Liver (tissue), 9 donors: ENCODE measurements around the gene QPCT. TPM values are rescaled to one million over a fixed set of nuclear protein-coding genes. Genes with fewer than 3 reads are reported as not detected.

Source experiments
- DNase-seq: peaks from one replicate; pipeline ENCODE4 v3.0.0-alpha.2; 2017; ENCODE audit warnings: low spot score
- H3K27ac ChIP-seq, 2 donors: one replicate each; pipeline ENCODE4 v1.7.0; 2013; ENCODE audit warnings: inconsistent platforms in 2 of 2, low read length in 2 of 2, control low read depth in 1 of 2, low read depth in 1 of 2, mild to moderate bottlenecking in 1 of 2
- H3K27me3 ChIP-seq, 4 donors: one replicate each; pipeline versions ENCODE4 v1.6.1 to v1.7.0; 2013; ENCODE audit warnings: low read length in 3 of 4, inconsistent platforms in 1 of 4, mild to moderate bottlenecking in 1 of 4, moderate library complexity in 1 of 4; ENCODE audit not compliant: control insufficient read depth in 4 of 4, insufficient read depth in 4 of 4
- H3K36me3 ChIP-seq, 4 donors: one replicate each; pipeline versions ENCODE4 v1.6.1 to v1.7.0; 2013; ENCODE audit warnings: low read length in 3 of 4, mild to moderate bottlenecking in 3 of 4, low read depth in 1 of 4, moderate library complexity in 1 of 4; ENCODE audit not compliant: control insufficient read depth in 4 of 4, insufficient read depth in 3 of 4
- H3K4me1 ChIP-seq, 4 donors: one replicate each; pipeline versions ENCODE4 v1.6.1 to v1.7.0; 2013; ENCODE audit warnings: low read length in 3 of 4, mild to moderate bottlenecking in 3 of 4, moderate library complexity in 1 of 4; ENCODE audit not compliant: control insufficient read depth in 4 of 4, insufficient read depth in 4 of 4
- H3K4me3 ChIP-seq, 3 donors: one replicate each; pipeline versions ENCODE4 v1.6.1 to v1.7.0; 2013; ENCODE audit warnings: low read length in 3 of 3, control low read depth in 1 of 3, low read depth in 1 of 3, mild to moderate bottlenecking in 1 of 3
- H3K9ac ChIP-seq, 2 donors: one replicate each; pipeline ENCODE4 v1.7.0; 2013; ENCODE audit warnings: low read length in 2 of 2, mild to moderate bottlenecking in 2 of 2, moderate library complexity in 2 of 2, control low read depth in 1 of 2, low read depth in 1 of 2
- H3K9me3 ChIP-seq, 4 donors: one replicate each; pipeline versions ENCODE4 v1.6.1 to v1.7.0; 2013; ENCODE audit warnings: low read length in 3 of 4; ENCODE audit not compliant: control insufficient read depth in 4 of 4
- EGR1 ChIP-seq, 2 donors: IDR thresholded peaks; 2 replicates each; pipeline ENCODE4 v1.6.1; 2016 to 2018; ENCODE audit warnings: antibody characterized with exemption in 2 of 2, low read depth in 2 of 2
- FOXA1 ChIP-seq: IDR thresholded peaks from 2 replicates; pipeline ENCODE4 v1.6.1; 2016; ENCODE audit warnings: antibody characterized with exemption
- GABPA ChIP-seq, 2 donors: IDR thresholded peaks in 1 of 2; conservative IDR thresholded peaks in 1 of 2; 2 replicates each; pipeline ENCODE4 v1.6.1; 2016; ENCODE audit warnings: antibody characterized with exemption in 2 of 2, mild to moderate bottlenecking in 1 of 2, moderate library complexity in 1 of 2
- HNF4A ChIP-seq, 2 donors: conservative IDR thresholded peaks; 2 replicates each; pipeline ENCODE4 v1.6.1; 2016; ENCODE audit warnings: antibody characterized with exemption in 2 of 2, mild to moderate bottlenecking in 2 of 2
- HNF4G ChIP-seq: IDR thresholded peaks from 2 replicates; pipeline ENCODE4 v1.6.1; 2016; ENCODE audit warnings: antibody characterized with exemption
- JUND ChIP-seq, 2 donors: IDR thresholded peaks; 2 replicates each; pipeline ENCODE4 v1.6.1; 2016; ENCODE audit warnings: antibody characterized with exemption in 2 of 2
- MAX ChIP-seq: IDR thresholded peaks from 2 replicates; pipeline ENCODE4 v1.6.1; 2016; ENCODE audit warnings: antibody characterized with exemption
- NR2F2 ChIP-seq: IDR thresholded peaks from 2 replicates; pipeline ENCODE4 v1.6.1; 2016; ENCODE audit warnings: antibody characterized with exemption
- RAD21 ChIP-seq, 2 donors: IDR thresholded peaks; 2 replicates each; pipeline ENCODE4 v1.6.1; 2016; ENCODE audit warnings: antibody characterized with exemption in 2 of 2, mild to moderate bottlenecking in 2 of 2
- REST ChIP-seq: IDR thresholded peaks from 2 replicates; pipeline ENCODE4 v1.6.1; 2016; ENCODE audit warnings: antibody characterized with exemption, mild to moderate bottlenecking
- RXRA ChIP-seq, 2 donors: IDR thresholded peaks; 2 replicates each; pipeline ENCODE4 v1.6.1; 2017 to 2018; ENCODE audit warnings: antibody characterized with exemption in 2 of 2, mild to moderate bottlenecking in 1 of 2
- SP1 ChIP-seq: IDR thresholded peaks from 2 replicates; pipeline ENCODE4 v1.6.1; 2018; ENCODE audit warnings: antibody characterized with exemption, mild to moderate bottlenecking
- TAF1 ChIP-seq: conservative IDR thresholded peaks from 2 replicates; pipeline ENCODE4 v1.6.1; 2016; ENCODE audit warnings: antibody characterized with exemption, mild to moderate bottlenecking
- WGBS: extraction: QIAGEN DNeasy Blood & Tissue Kit; methylation state at CpG from one replicate; pipeline ENCODE4 v1.1.7; 2013; 5-methylcytosine and 5-hydroxymethylcytosine counted together
- polyA plus RNA-seq, 2 donors: library from polyadenylated mRNA; stranded (reverse) in 1 of 2; unstranded in 1 of 2; fragments of 200-250 nt in 1 of 2; fragments of >200 nt in 1 of 2; fragmentation: Nextera tagmentation in 1 of 2; extraction: Ambion mirVana in 1 of 2; gene quantifications; one replicate each; pipeline versions ENCODE4 v1.2.1 to v1.2.3, GENCODE V29; 2013 to 2015
- total RNA-seq, 2 donors: library from RNA; depleted of rRNA; stranded (reverse); fragments of >200 nt; gene quantifications; one replicate each; pipeline ENCODE4 v1.2.3, GENCODE V29; 2014
- TF ChIP-seq, protein P1 (sequence below): IDR thresholded peaks from 2 replicates; pipeline ENCODE4 v1.6.1; 2016; ENCODE audit warnings: antibody characterized with exemption
- donor health status: healthy.
- donor health status: healthy.
- donor health status: healthy.
- donor health status: healthy.
- donor health status: healthy.

The QPCT gene
- total and polyA plus RNA-seq, 4 donors: 0.61 to 3.0 (median 1.2) TPM

- 75% methylated on average over 9 of the region's 9 CpGs for WGBS
- H3K27ac ChIP-seq: no peak overlapping the region
- TF ChIP-seq TAF1: no peak
- TF ChIP-seq, protein P1, sequence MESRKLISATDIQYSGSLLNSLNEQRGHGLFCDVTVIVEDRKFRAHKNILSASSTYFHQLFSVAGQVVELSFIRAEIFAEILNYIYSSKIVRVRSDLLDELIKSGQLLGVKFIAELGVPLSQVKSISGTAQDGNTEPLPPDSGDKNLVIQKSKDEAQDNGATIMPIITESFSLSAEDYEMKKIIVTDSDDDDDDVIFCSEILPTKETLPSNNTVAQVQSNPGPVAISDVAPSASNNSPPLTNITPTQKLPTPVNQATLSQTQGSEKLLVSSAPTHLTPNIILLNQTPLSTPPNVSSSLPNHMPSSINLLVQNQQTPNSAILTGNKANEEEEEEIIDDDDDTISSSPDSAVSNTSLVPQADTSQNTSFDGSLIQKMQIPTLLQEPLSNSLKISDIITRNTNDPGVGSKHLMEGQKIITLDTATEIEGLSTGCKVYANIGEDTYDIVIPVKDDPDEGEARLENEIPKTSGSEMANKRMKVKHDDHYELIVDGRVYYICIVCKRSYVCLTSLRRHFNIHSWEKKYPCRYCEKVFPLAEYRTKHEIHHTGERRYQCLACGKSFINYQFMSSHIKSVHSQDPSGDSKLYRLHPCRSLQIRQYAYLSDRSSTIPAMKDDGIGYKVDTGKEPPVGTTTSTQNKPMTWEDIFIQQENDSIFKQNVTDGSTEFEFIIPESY: no peak
- TF ChIP-seq MAX: no peak
These were observed 50.5 kb downstream of the QPCT start for GRCh38 chr2:37394796-37395555.

DNA sequence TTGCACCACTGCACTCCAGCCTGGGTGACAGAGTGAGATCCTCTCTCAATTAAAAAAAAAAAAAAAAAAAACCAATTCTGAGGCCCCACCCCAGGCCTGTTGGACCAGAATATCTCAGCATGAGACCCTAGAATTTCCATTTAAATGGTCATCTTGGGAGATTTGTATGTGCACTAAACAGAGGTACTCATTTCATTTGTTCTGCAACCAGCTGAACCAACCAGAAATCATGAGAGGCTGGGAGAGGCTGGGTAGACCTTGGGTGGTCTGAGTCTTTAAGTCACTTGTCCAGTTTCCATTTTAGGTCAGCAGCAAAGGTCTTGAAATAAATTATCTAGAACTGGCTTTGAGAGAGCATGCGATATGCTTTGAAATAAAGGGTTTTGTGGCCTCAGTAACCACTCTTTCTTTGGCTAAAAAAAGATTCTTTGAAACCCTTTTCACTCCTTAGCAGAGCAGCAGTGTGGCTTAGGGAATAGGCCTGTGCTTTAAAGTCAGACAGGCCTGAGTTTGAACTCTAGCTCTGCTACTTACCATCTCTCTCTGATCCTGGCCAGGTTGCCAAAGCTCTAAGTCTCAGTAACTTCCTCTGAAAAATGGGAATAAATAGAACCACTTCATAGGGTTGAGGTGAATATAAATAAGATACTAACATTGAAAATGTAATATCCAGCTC lies 52.6 kb downstream of the QPCT start:
- no peaks in the 10 kb centered on the region for H3K36me3 ChIP-seq
- no peak overlapping the region for H3K9ac ChIP-seq
- H3K4me3 ChIP-seq: no peak overlapping the region
- no peak overlapping the region for H3K27ac ChIP-seq
- no peaks in the 10 kb centered on the region for H3K4me1 ChIP-seq
- no peaks in the 10 kb centered on the region for H3K9me3 ChIP-seq
- 97% methylated on average over 1 of the region's 1 CpG for WGBS
- no peaks in the 10 kb centered on the region for H3K27me3 ChIP-seq
- DNase-seq: no peak
- TF ChIP-seq JUND (IDR thresholded peaks at IDR 0.05) (no peak), SP1 (no peak), FOXA1 (no peak), GABPA (IDR thresholded peaks at IDR 0.05 in 1 of 2, conservative IDR thresholded peaks at IDR 0.05 in 1 of 2) (no peak), REST (no peak), HNF4G (no peak), RXRA (IDR thresholded peaks at IDR 0.05) (no peak), HNF4A (conservative IDR thresholded peaks at IDR 0.05) (no peak), EGR1 (IDR thresholded peaks at IDR 0.05; ENCODE audit: low read depth in 2 of 2) (no peak), NR2F2 (no peak), RAD21 (IDR thresholded peaks at IDR 0.05) (no peak)
- TF ChIP-seq, protein P1: no peak

More at GRCh38 chr2:37394796-37395555, 50.5 kb downstream of the QPCT start:
- Histone ChIP-seq H3K27me3 (no peaks in the 10 kb centered on the region), H3K36me3 (no peaks in the 10 kb centered on the region), H3K4me3 (no peak overlapping the region), H3K9me3 (no peaks in the 10 kb centered on the region), H3K4me1 (no peaks in the 10 kb centered on the region), H3K9ac (no peak overlapping the region)
- no peak for DNase-seq
